ENCODE data around the gene IQCE.
"Not testable (repeated sequence)": the region's sequence is repeated elsewhere in the genome, so short reads cannot be mapped to it uniquely, and the experiment has no call there.

- TF ChIP-seq POLR2A (IDR thresholded peaks at IDR 0.05; ENCODE audit: low read length); GATA1 (IDR thresholded peaks at IDR 0.05; ENCODE audit: low read depth, low read length): not testable (repeated sequence)
Measured at GRCh38 chr7:2535872-2536627, 22.7 kb upstream of the IQCE start.

All from erythroblast (primary cell).